Aorta (tissue), 5 donors: ENCODE measurements around the gene SBNO2. TPM values are rescaled to one million over a fixed set of nuclear protein-coding genes. Genes with fewer than 3 reads are reported as not detected.

Source experiments
- ATAC-seq: fragments of 200-7000 bp; cut with Tn5 transposase; one replicate; pipeline ENCODE4 v1.9.1; 2022; ENCODE audit warnings: moderate library complexity; ENCODE audit not compliant: low FRiP score
- DNase-seq, 2 donors: peaks; one replicate each; pipeline ENCODE4 v3.0.0-alpha.2; 2020
- H3K27ac ChIP-seq, 2 donors: one replicate each; pipeline ENCODE4 v1.5.1; 2013; ENCODE audit warnings: low read length in 2 of 2, mild to moderate bottlenecking in 2 of 2, moderate library complexity in 2 of 2, control low read depth in 1 of 2, inconsistent platforms in 1 of 2, low read depth in 1 of 2
- H3K27me3 ChIP-seq, 2 donors: one replicate each; pipeline ENCODE4 v1.6.1; 2013; ENCODE audit warnings: control low read depth in 1 of 2, low read length in 1 of 2, mild to moderate bottlenecking in 1 of 2, moderate library complexity in 1 of 2; ENCODE audit not compliant: insufficient read depth in 2 of 2, control insufficient read depth in 1 of 2
- H3K36me3 ChIP-seq, 2 donors: one replicate each; pipeline ENCODE4 v1.6.1; 2013; ENCODE audit warnings: control low read depth in 1 of 2, low read length in 1 of 2, mild to moderate bottlenecking in 1 of 2; ENCODE audit not compliant: insufficient read depth in 2 of 2, control insufficient read depth in 1 of 2
- H3K4me1 ChIP-seq, 2 donors: one replicate each; pipeline ENCODE4 v1.6.1; 2013; ENCODE audit warnings: low read length in 2 of 2, control low read depth in 1 of 2, mild to moderate bottlenecking in 1 of 2, moderate library complexity in 1 of 2; ENCODE audit not compliant: insufficient read depth in 2 of 2, control insufficient read depth in 1 of 2
- H3K4me3 ChIP-seq, 2 donors: one replicate each; pipeline ENCODE4 v1.5.1; 2013; ENCODE audit warnings: low read length in 2 of 2, control low read depth in 1 of 2, mild to moderate bottlenecking in 1 of 2
- H3K9me3 ChIP-seq: one replicate; pipeline ENCODE4 v1.6.1; 2013; ENCODE audit warnings: mild to moderate bottlenecking, low read length; ENCODE audit not compliant: control insufficient read depth
- WGBS, 2 donors: extraction: QIAGEN DNeasy Blood & Tissue Kit; methylation state at CpG; one replicate each; pipeline ENCODE4 v1.1.7; 2013; 5-methylcytosine and 5-hydroxymethylcytosine counted together
- intact Hi-C, 2 donors: fragments of 100-400 bp; cut with DNase I; formaldehyde crosslinking; loops; one replicate each; pipeline versions ENCODE4 v1.14.2 to v1.15.0; 2022
- polyA plus RNA-seq, 2 donors: library from polyadenylated mRNA; stranded (reverse); fragments of 200-250 nt; gene quantifications; one replicate each; pipeline ENCODE4 v1.2.3, GENCODE V29; 2013
- total RNA-seq, 2 donors: library from RNA; stranded (reverse); fragmentation: NEBNext Ultra II Directional; extraction: Animal tissue kit (Norgen Biotek cat#: 25700); gene quantifications; one replicate each; pipeline ENCODE4 v1.2.1, GENCODE V29; 2021
- donor health status: healthy with polysubstance abuse.
- donor health status: Bipolar disorder and iron deficiency.
- donor health status: DM: no; HTN: no; CAD: no.
- donor health status: DM: no; HTN: no; CAD: no.
- donor health status: DM: yes; HTN: yes; CAD: no.

Gene SBNO2
- total and polyA plus RNA-seq, 4 donors: 11.0 to 165 (median 75.2) TPM

DNA sequence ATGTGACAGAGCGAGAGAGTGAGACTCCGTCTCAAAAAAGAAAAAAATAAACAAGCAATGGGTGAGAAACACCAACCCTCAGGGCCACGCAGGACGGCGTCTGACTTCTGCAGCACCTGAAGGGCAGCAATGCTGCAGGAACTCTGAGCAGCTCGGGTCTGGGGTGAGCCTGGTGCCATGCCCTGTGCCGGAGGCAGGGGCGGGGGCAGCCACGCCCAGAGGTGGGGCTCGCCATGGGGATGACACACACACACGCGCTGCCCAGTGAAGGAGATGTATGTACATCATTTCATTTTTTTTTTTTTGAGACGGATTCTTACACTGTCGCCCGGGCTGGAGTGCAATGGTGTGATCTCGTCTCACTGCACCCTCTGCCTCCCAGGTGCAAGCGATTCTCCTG lies 46.0 kb downstream of the SBNO2 start:
- Histone ChIP-seq H3K27ac (no peak overlapping the region), H3K36me3 (no peaks in the 10 kb centered on the region), H3K4me1 (no peaks in the 10 kb centered on the region), H3K9me3 (no peaks in the 10 kb centered on the region), H3K4me3 (no peak overlapping the region), H3K27me3 (no peaks in the 10 kb centered on the region)
- WGBS, 2 donors: 95 to 96% methylated on average over 17 of the region's 17 CpGs
- ATAC-seq: no peak
- intact Hi-C loops: no loop called here
- DNase-seq: no peak

DNA sequence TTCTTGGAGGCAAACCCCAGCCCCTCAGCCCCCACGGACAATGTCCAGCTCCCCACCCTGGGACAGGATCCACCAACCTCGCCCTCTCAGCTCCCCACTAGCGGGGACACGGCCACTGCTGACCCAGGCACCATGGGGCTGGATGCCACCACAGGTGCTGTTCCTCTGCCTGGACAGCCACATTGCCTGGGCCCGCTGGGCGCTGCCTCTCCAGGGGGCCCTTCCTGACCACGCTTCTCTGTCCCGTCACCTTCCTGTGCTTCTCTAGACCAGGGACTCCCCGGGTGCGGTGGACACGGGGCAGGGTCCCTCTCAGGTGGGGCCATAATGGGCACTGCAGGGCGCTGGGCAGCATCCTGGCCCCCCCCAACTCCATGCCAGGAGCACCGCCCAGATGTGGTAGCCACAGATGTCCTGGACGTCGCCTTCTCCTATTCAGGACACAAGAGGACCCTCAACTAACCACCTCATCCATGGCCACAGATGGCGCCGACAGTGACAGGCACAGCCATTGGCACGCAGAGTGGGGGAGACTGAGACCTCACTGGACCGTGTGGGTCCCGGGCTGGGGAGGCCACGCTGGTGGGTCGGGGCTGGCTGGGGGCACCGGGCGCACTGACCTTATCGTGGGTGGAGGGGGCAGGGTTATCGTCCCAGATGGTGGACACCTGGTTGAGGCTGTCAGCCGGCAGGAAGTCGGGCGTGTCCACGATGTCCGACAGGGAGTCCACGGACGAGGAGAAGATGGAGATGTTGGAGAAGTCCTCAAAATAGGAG lies 46.9 kb downstream of the SBNO2 start:
- no peaks in the 10 kb centered on the region for H3K9me3 ChIP-seq
- no peaks in the 10 kb centered on the region for H3K27me3 ChIP-seq
- H3K27ac ChIP-seq: no peak overlapping the region
- DNase-seq: no peak
- H3K4me3 ChIP-seq: no peak overlapping the region
- intact Hi-C loops: no loop called here
- H3K4me1 ChIP-seq: no peaks in the 10 kb centered on the region
- no peak for ATAC-seq
- no peaks in the 10 kb centered on the region for H3K36me3 ChIP-seq
- 94 to 95% methylated on average over 33 of the region's 33 CpGs for WGBS, 2 donors

DNA sequence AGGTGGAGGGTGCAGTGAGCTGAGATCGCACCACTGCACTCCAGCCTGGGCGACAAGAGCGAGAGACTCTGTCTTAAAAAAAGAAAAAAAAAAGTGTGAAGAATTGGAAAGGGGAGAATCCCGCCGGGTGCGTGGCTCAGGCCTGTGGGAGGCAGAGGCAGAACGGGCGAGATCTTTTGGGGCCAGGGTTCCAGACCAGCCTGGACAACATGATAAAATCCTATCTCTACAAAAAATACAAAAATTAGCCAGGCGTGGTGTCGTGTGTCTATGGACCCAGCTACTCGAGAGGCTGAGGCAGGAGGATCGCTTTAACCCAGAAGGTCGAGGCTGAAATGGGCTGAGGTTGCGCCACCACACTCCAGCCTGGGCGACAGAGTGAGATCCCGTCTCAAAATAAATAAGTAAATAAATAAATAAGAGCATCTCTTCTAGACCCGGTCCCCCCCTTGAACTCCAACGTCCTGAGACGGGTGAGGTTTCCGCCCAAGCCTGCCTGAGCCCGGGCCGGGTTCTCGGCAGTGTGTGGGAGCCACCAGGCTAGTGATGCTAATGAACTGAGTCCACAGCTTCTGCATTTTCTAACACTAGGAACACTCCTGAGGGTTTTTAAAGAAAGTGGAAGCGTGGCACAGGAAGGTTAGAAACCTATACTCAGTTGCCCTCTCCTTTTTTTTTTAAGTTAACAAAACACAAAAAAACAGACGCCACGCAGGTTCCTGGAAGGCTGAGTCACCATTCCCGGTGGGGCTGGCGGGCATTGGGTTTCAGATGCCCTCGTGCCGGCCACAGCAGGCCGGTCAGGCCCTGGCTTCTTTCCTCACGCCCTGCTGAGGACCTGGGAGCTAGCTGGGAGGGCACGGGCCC lies 48.2 kb downstream of the SBNO2 start:
- no peak overlapping the region for H3K4me3 ChIP-seq
- H3K36me3 ChIP-seq: no peaks in the 10 kb centered on the region
- H3K9me3 ChIP-seq: no peaks in the 10 kb centered on the region
- ATAC-seq: no peak
- intact Hi-C loops: no loop called here
- H3K27ac ChIP-seq: peak overlapping the region in 1 of 2 donors; percentile 61
- H3K27me3 ChIP-seq: no peaks in the 10 kb centered on the region
- no peaks in the 10 kb centered on the region for H3K4me1 ChIP-seq
- 83 to 85% methylated on average over 31 to 33 of the region's 33 CpGs for WGBS, 2 donors
- DNase-seq: peak in 1 of 2 donors; percentile 78

DNA sequence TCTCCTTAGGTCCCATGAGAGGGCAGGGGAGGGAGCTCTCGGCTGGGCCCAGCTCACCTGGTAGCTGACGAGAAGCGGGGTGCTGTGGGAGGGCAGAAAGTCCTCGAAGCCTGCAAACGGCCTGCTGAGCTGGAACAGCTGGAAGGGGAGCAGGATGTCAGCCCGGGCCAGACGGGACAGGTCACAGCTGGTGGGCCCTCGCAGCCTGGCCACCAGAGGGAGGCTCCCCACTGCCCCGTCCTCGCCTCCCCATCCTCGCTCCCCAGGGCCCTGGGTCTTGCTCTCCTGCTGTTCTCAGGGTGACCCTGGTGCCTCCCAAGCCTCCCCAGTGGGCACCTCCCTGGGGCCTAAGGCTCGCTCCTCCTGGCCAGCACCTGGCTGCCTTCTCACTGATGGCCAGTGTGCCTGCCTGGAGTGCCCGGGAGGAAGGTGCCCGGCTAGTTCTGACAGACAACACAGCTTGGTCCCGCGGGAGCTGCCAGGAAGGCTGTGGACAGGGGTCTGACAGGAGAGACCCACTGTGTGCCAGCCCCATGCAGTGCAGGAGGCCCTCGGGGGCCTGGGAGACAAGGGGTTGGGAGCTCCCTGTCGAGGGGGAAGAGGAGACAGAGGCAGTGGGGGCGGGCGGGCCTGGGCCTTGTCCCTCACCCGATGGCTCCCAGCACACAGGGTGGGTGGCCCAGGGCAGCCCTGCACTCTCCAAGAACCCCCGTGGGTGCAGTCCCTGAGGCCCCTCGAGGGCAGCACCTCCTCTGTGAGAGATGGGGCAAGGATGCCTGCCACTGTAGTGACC lies 50.0 kb downstream of the SBNO2 start:
- DNase-seq (no peak), ATAC-seq (no peak)
- 87 to 88% methylated on average over 21 to 23 of the region's 23 CpGs for WGBS, 2 donors
- Histone ChIP-seq H3K27ac (no peak overlapping the region), H3K4me3 (no peak overlapping the region), H3K27me3 (no peaks in the 10 kb centered on the region), H3K9me3 (no peaks in the 10 kb centered on the region), H3K36me3 (no peaks in the 10 kb centered on the region), H3K4me1 (no peaks in the 10 kb centered on the region)
- intact Hi-C loops: no loop called here

DNA sequence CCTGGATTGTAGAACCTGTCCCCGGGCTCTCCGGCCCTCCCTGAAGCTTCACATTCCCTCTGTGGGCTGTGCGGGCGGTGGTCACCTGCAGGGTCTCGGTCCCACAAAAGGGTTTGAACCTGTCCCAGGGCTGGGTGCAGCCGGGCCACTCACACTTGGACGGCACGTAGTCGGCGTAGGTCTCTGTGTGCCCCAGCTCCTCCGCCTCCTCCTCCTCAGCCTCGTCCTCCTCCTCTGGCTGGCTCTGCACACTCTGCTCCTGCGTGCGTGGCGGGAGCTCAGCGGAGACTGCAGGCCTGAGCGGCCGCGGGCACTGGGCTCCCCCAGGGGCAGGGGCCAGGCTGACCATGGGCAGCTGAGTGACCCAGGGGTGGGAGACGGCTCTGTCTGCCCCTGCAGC lies 50.7 kb downstream of the SBNO2 start:
- Histone ChIP-seq H3K27me3 (no peaks in the 10 kb centered on the region), H3K36me3 (no peaks in the 10 kb centered on the region), H3K4me3 (no peak overlapping the region), H3K9me3 (no peaks in the 10 kb centered on the region), H3K27ac (no peak overlapping the region), H3K4me1 (no peaks in the 10 kb centered on the region)
- DNase-seq (no peak), ATAC-seq (no peak)
- 95% methylated on average over 20 of the region's 20 CpGs for WGBS, 2 donors
- intact Hi-C loops: no loop called here

DNA sequence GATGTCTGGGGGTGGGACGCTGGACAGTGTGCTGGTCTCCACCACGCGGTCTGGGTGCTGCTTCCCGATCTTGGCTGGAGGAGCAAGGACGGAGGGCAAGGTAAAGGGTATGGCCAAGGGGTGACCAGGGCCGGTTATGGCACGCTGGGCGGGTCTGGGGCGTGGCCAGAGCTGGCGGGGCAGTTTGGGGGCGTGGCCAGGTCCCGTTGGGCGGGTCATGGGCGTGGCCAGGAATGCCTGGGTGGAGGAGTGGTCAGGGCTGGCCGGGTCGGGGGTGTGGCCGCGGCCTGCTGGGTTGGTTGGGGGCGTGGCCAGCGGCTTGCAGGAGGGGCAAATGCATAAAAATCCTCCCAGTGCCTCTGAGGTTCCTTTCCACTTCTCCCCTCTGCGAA lies 51.1 kb downstream of the SBNO2 start:
- Histone ChIP-seq H3K36me3 (no peaks in the 10 kb centered on the region), H3K27me3 (no peaks in the 10 kb centered on the region), H3K4me1 (no peaks in the 10 kb centered on the region), H3K9me3 (no peaks in the 10 kb centered on the region), H3K4me3 (no peak overlapping the region), H3K27ac (no peak overlapping the region)
- intact Hi-C loops: no loop called here
- DNase-seq (peak; percentile 77 to 93), ATAC-seq (no peak)
- WGBS, 2 donors: 57 to 58% methylated on average over 18 to 21 of the region's 21 CpGs

DNA sequence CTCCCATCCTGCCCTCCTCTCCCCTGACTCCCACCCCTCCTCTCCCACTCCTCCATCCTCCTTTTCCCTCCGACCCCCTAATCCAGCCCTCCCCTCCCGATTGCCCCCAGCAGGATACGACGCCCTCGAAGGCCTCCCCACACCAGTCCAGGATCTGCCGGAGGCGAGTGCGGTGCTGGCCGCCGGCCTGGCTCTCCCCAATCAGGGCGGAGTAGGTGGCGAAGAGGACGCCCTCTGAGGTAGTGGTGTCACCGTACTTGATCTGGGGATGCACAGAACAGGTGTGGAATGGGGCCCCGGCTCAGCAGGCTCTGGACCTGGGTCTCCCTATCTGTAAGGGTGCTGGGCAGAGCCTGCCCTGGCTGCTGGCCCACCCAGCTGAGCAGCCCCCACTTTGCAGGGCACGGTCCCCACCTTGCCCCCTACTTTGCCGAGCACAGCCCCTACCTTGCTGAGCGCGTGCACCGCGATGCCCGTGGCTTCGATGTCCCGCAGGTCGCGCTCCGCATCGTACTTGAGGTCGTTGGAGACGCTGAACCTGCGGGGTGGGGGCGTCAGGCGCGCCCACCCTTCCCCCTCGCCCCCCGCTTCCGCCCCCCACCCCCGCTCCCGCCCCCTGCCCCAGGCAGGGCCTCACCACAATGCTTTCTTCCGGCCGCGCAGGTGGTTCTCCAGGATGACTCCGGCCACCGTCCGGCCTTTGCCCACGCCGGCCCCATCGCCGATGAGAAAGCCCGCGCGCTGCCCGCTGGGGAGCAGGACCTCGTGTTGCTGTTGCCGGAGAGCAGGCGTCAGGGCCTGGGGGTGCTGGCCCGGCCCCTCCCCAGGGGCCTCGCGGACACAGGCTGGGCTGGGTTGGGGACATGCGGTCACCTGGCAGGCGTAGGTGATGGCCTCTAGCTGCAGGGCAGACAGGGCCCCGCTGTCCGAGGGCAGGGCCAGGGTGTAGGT lies 51.8 kb downstream of the SBNO2 start:
- Histone ChIP-seq H3K4me3 (no peak overlapping the region), H3K27me3 (no peaks in the 10 kb centered on the region), H3K9me3 (no peaks in the 10 kb centered on the region), H3K36me3 (peaks cover 0 to 3% of the 10 kb centered on the region in 2 donors), H3K4me1 (no peaks in the 10 kb centered on the region), H3K27ac (no peak overlapping the region)
- 94% methylated on average over 63 of the region's 63 CpGs for WGBS, 2 donors
- DNase-seq (no peak), ATAC-seq (no peak)
- intact Hi-C loops: no loop called here

DNA sequence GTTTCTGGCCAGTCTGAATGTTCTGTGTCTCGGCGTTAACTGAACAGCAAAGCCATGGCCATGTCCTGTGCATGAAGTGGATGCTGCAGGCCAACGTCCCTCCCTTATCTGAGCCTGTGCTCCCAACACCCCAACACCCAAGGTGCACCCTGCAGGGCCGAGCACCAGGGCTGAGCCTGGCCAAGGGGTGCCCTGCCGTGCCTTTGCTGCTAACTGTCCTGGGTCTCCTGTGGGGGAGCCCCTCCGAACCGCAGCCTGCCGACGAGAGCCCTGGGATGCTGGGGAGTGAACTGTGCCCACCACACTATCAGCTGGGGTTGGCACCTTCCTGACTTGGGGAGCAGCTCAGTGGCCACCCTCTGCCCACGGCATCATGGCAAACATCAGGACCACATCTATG lies 52.7 kb downstream of the SBNO2 start:
- intact Hi-C loops: no loop called here
- Histone ChIP-seq H3K9me3 (no peaks in the 10 kb centered on the region), H3K4me1 (no peaks in the 10 kb centered on the region), H3K27me3 (no peaks in the 10 kb centered on the region), H3K36me3 (peaks cover 0 to 6% of the 10 kb centered on the region in 2 donors), H3K27ac (no peak overlapping the region), H3K4me3 (no peak overlapping the region)
- ATAC-seq (no peak), DNase-seq (no peak)
- WGBS, 2 donors: 93 to 96% methylated on average over 10 of the region's 10 CpGs
